GM12878 (cell line): ENCODE measurements around the gene SYNGR3.

Experiments
- BMI1 ChIP-seq: fragments of 450-650 bp; IDR thresholded peaks from 2 replicates; pipeline ENCODE4 v1.6.1; 2016; ENCODE audit warnings: mild to moderate bottlenecking, moderate library complexity, borderline replicate concordance
- ESRRA ChIP-seq: IDR thresholded peaks from 2 replicates; pipeline ENCODE4 v1.6.1; 2012; ENCODE audit warnings: mild to moderate bottlenecking, low read length, improper control_type of control experiment
- GABPA ChIP-seq: IDR thresholded peaks from 2 replicates; pipeline ENCODE4 v1.6.1; 2014; ENCODE audit warnings: antibody characterized with exemption, low read depth, mild to moderate bottlenecking, inconsistent platforms
- HDGF ChIP-seq: fragments of 450-650 bp; IDR thresholded peaks from 2 replicates; pipeline ENCODE4 v1.6.1; 2016; ENCODE audit warnings: antibody characterized with exemption
- POLR2A ChIP-seq: IDR thresholded peaks from 2 replicates; pipeline ENCODE4 v1.6.1; 2011; ENCODE audit warnings: low read depth, mild to moderate bottlenecking, low read length
- RAD21 ChIP-seq: IDR thresholded peaks from 2 replicates; pipeline ENCODE4 v1.6.1; 2011; ENCODE audit warnings: mild to moderate bottlenecking, low read depth, low read length, moderate library complexity; ENCODE audit not compliant: insufficient read depth
- SIN3A ChIP-seq: IDR thresholded peaks from 2 replicates; pipeline ENCODE4 v1.6.1; 2012; ENCODE audit warnings: low read depth, low read length, improper control_type of control experiment
- SREBF1 ChIP-seq: IDR thresholded peaks from 2 replicates; pipeline ENCODE4 v1.6.1; 2012; ENCODE audit warnings: mild to moderate bottlenecking, low read length
- TAF1 ChIP-seq: IDR thresholded peaks from 2 replicates; pipeline ENCODE4 v1.6.1; 2011; ENCODE audit warnings: mild to moderate bottlenecking, low read depth, low read length, borderline replicate concordance
- TCF12 ChIP-seq: IDR thresholded peaks from 2 replicates; pipeline ENCODE4 v1.6.1; 2011; ENCODE audit warnings: low read depth, mild to moderate bottlenecking, low read length
- TF ChIP-seq, protein P1 (sequence below), 3 experiments: IDR thresholded peaks in 2 of 3; conservative IDR thresholded peaks in 1 of 3; 2 replicates each; pipeline ENCODE4 v1.5.1; 2011; ENCODE audit warnings: low read depth in 3 of 3, low read length in 3 of 3, mild to moderate bottlenecking in 3 of 3, control low read depth in 2 of 3, moderate library complexity in 2 of 3, inconsistent platforms in 1 of 3, mixed read lengths in 1 of 3; ENCODE audit not compliant: control insufficient read depth in 2 of 3, insufficient read depth in 1 of 3; ENCODE audit errors: extremely low read depth in 1 of 3

DNA sequence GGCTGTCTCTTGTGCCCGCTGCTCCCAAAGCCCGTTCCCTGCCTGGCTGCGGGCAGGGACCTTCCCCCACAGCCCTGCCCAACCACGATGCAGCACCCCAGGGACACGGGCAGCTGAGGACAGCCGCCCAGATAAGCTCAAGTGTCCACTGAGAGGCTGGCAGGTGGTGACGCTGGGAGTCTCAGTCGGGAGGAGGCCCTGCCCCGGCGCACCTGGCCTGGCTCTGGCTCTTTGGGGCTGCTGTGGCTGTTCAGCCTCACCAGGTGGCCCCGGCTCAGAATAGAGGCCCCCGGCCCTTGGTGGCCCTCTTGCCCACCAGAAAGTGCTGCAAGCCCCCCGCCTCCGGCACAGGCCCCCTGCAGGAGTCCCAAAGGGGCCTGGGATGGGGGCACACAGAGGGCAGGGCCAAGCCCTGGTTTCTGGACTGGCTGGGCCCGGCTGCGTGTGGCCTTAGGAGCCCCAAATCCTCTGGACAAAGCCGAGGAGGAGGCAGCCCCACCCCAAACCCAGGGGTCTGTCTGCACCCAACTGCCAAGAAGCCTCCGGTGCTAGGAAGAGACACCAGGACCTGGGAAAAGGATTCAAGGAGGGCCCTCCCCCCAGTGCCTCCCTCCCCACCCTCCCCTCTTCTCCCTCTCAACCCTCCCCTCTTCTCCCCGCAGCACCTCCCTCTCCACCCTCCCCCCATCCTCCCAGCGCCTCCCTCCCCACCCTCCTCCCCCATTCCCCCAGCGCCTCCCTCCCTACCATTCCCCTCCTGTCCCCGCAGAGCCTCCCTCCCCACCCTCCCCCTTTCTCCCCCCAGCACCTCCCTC is 52.6 kb downstream of the SYNGR3 start:
- TF ChIP-seq RAD21 (no peak), BMI1 (no peak), POLR2A (no peak), TCF12 (no peak), HDGF (no peak), SIN3A (no peak), GABPA (no peak), SREBF1 (no peak), ESRRA (no peak), TAF1 (no peak)
- TF ChIP-seq, protein P1, sequence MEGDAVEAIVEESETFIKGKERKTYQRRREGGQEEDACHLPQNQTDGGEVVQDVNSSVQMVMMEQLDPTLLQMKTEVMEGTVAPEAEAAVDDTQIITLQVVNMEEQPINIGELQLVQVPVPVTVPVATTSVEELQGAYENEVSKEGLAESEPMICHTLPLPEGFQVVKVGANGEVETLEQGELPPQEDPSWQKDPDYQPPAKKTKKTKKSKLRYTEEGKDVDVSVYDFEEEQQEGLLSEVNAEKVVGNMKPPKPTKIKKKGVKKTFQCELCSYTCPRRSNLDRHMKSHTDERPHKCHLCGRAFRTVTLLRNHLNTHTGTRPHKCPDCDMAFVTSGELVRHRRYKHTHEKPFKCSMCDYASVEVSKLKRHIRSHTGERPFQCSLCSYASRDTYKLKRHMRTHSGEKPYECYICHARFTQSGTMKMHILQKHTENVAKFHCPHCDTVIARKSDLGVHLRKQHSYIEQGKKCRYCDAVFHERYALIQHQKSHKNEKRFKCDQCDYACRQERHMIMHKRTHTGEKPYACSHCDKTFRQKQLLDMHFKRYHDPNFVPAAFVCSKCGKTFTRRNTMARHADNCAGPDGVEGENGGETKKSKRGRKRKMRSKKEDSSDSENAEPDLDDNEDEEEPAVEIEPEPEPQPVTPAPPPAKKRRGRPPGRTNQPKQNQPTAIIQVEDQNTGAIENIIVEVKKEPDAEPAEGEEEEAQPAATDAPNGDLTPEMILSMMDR (IDR thresholded peaks at IDR 0.05 in 2 of 3, conservative IDR thresholded peaks at IDR 0.05 in 1 of 3; ENCODE audit: control insufficient read depth in 2 of 3, extremely low read depth in 1 of 3, insufficient read depth in 1 of 3, low read depth in 3 of 3, low read length in 3 of 3), result no peak
